NCI-H1417 treated with DMSO at 0.1 percent for 48 hours (cell line): ENCODE data around the gene STK31.
A peak's percentile ranks its signal among the peaks of the same experiment; 100 is the strongest.
"Not testable (repeated sequence)": the region's sequence is repeated elsewhere in the genome, so short reads cannot be mapped to it uniquely, and the experiment has no call there.

Source experiments
- DNase-seq: peaks from one replicate; lab custom pipeline; 2025; lab: John Stamatoyannopoulos, UW

STK31 gene

GRCh38 chr7:23712368-23713284, 2.6 kb downstream of the STK31 start:
- DNase-seq = peak; percentile 49

- no peak for DNase-seq
These were observed 3.5 kb downstream of the STK31 start for GRCh38 chr7:23713285-23714149.

- DNase-seq = no peak
These were observed 4.1 kb downstream of the STK31 start for GRCh38 chr7:23714150-23714464.

- DNase-seq = no peak
These were observed 4.6 kb downstream of the STK31 start for GRCh38 chr7:23714579-23714978.

- no peak for DNase-seq
These were observed 5.1 kb downstream of the STK31 start for GRCh38 chr7:23715099-23715498.

- DNase-seq = no peak
These were observed 7.8 kb downstream of the STK31 start for GRCh38 chr7:23717788-23718187.

GRCh38 chr7:23721456-23721855, 11.4 kb downstream of the STK31 start:
- no peak for DNase-seq

GRCh38 chr7:23722587-23723216, 12.7 kb downstream of the STK31 start:
- not testable (repeated sequence) for DNase-seq

- DNase-seq = not testable (repeated sequence)
These were observed 14.1 kb downstream of the STK31 start for GRCh38 chr7:23724113-23724512.

GRCh38 chr7:23742051-23742450, 32.0 kb downstream of the STK31 start:
- DNase-seq = no peak

GRCh38 chr7:23743226-23743625, 33.2 kb downstream of the STK31 start:
- no peak for DNase-seq

- DNase-seq = no peak
These were observed 36.6 kb downstream of the STK31 start for GRCh38 chr7:23746629-23747028.

GRCh38 chr7:23751852-23752251, 41.8 kb downstream of the STK31 start:
- DNase-seq = no peak

GRCh38 chr7:23758839-23759238, 48.8 kb downstream of the STK31 start:
- not testable (repeated sequence) for DNase-seq

GRCh38 chr7:23759671-23760391, 49.8 kb downstream of the STK31 start:
- DNase-seq = no peak

GRCh38 chr7:23765943-23766342, 55.9 kb downstream of the STK31 start:
- DNase-seq = no peak

- no peak for DNase-seq
These were observed 57.5 kb downstream of the STK31 start for GRCh38 chr7:23767514-23767913.

- no peak for DNase-seq
These were observed 58.0 kb downstream of the STK31 start for GRCh38 chr7:23768022-23768421.

- DNase-seq = not testable (repeated sequence)
These were observed 69.3 kb downstream of the STK31 start for GRCh38 chr7:23779185-23779800.

GRCh38 chr7:23783115-23783514, 73.1 kb downstream of the STK31 start:
- no peak for DNase-seq

- no peak for DNase-seq
These were observed 77.3 kb downstream of the STK31 start for GRCh38 chr7:23787272-23787671.
